AG04450 (cell line): ENCODE data around the gene ELAVL2. TPM values are rescaled to one million over a fixed set of nuclear protein-coding genes. Genes with fewer than 3 reads are reported as not detected.

Experiments used
- CTCF ChIA-PET: fragments of 300-600, 350-600 bp; formaldehyde crosslinking; extraction: SDS; loops from one replicate; lab custom pipeline; 2022; ENCODE audit warnings: antibody characterized with exemption, inconsistent platforms; lab: Charles Lee
- POLR2A ChIA-PET: fragments of 350-600 bp; formaldehyde crosslinking; extraction: SDS; loops from one replicate; lab custom pipeline; 2021; ENCODE audit warnings: antibody characterized with exemption, inconsistent platforms; lab: Yijun Ruan, JAX
- DNase-seq: peaks from one replicate; pipeline ENCODE4 v3.0.0-alpha.2; 2011; ENCODE audit warnings: low read depth, low spot score
- H3K27ac ChIP-seq: one replicate; pipeline ENCODE4 v1.5.1; 2012; ENCODE audit warnings: low read depth, low read length, control low read depth
- H3K27me3 ChIP-seq: one replicate; pipeline ENCODE4 v1.6.0; 2012; ENCODE audit warnings: low read length; ENCODE audit not compliant: control insufficient read depth, insufficient read depth
- H3K4me3 ChIP-seq: 2 replicates; pipeline ENCODE4 v1.5.1; 2011; ENCODE audit warnings: mild to moderate bottlenecking, low read depth, low read length, control low read depth
- H3K9me3 ChIP-seq: 2 replicates; pipeline ENCODE4 v1.5.1; 2012; ENCODE audit warnings: low read length; ENCODE audit not compliant: control insufficient read depth, insufficient read depth
- CTCF ChIP-seq: IDR thresholded peaks from 2 replicates; pipeline ENCODE4 v1.5.1; 2011; ENCODE audit warnings: low read depth, low read length, control low read depth, inconsistent platforms
- polyA plus RNA-seq: library from polyadenylated mRNA; depleted of rRNA; stranded (reverse); fragments of >200 nt; gene quantifications from 2 replicates; pipeline ENCODE4 v1.2.3, GENCODE V29; 2011

Gene ELAVL2
- polyA plus RNA-seq, 1 experiment = 0.04 TPM

DNA sequence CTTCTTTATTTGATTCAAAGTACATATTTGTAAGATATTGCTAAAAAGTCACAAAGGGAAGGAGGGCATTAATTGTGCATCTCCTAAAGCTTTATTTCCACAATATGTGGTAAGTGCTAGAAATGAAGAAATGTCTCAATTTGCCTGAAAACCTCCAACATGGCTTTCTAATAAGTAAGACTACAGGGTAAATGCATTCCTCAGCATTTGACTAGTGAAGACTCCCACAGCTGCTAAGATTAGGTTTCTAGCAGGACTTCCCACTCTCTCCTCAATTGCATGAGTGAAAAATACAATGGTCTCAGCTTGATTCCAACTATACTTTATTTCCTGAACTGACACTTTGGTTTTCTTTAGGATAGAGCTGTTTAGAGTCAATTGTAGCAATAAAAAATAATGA is 162.1 kb downstream of the ELAVL2 start:
- no peak for DNase-seq
- no peak overlapping the region for H3K4me3 ChIP-seq
- no peaks in the 10 kb centered on the region for H3K27me3 ChIP-seq
- H3K9me3 ChIP-seq = no peaks in the 10 kb centered on the region; the same call in 1 of the 2 replicates
- no peak overlapping the region for H3K27ac ChIP-seq
- TF ChIP-seq CTCF = no peak
- ChIA-PET CTCF (no interaction called here), POLR2A (no interaction called here)

DNA sequence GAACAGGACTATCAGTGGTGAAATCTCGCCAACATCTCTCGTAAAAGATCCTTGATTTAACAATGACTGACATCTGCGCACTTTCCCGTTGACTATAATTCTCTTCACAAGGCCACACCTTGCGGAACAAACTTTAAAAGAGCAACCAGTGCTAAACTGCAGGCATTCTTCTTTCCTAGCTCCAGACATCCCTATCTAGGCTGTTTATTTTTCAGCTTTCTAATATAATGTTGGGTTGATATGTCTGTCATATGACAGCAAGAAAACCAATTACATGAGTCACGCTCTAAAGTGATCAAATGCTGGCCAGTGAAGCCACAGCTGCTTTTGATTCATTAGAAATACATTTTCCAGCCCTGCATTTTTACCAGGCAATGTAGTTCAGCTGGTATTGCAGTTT is 162.5 kb downstream of the ELAVL2 start:
- Histone ChIP-seq H3K9me3 (no peaks in the 10 kb centered on the region; the same call in 1 of the 2 replicates), H3K27ac (no peak overlapping the region), H3K4me3 (no peak overlapping the region), H3K27me3 (no peaks in the 10 kb centered on the region)
- CTCF ChIA-PET = no interaction called here
- TF ChIP-seq CTCF = no peak
- no peak for DNase-seq
- POLR2A ChIA-PET = no interaction called here

DNA sequence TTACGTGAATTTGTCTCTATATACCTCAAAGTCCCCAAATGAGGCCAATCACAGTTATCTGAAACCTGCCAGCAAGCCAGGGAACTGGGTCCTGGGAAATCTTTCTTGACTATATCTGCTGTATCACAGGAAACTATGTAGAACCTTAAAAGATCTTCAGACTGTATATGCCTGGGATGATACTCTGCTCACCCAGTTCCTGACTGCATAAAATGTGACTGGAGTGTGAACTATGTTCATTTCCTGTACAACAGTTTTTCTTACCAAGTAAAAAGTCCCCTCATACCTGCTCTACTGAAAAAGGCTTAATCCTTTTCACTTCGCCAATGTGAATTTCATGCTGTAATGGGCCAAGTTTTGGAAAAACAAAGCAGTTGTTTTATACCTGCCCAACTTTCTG is 162.9 kb downstream of the ELAVL2 start:
- POLR2A ChIA-PET = no interaction called here
- no peak for DNase-seq
- CTCF ChIA-PET = no interaction called here
- H3K9me3 ChIP-seq = no peaks in the 10 kb centered on the region; the same call in 1 of the 2 replicates
- no peak overlapping the region for H3K27ac ChIP-seq
- H3K4me3 ChIP-seq = no peak overlapping the region
- TF ChIP-seq CTCF = no peak
- no peaks in the 10 kb centered on the region for H3K27me3 ChIP-seq

GRCh38 chr9:23662320-23662719 is 163.7 kb downstream of the ELAVL2 start:
- H3K9me3 ChIP-seq = no peaks in the 10 kb centered on the region; the same call in 1 of the 2 replicates
- H3K4me3 ChIP-seq = no peak overlapping the region
- TF ChIP-seq CTCF = no peak
- CTCF ChIA-PET = no interaction called here
- POLR2A ChIA-PET = no interaction called here
- H3K27me3 ChIP-seq = no peaks in the 10 kb centered on the region
- H3K27ac ChIP-seq = no peak overlapping the region
- DNase-seq = no peak

- DNase-seq = no peak
- H3K27me3 ChIP-seq = no peaks in the 10 kb centered on the region
- peaks cover 3% of the 10 kb centered on the region; the same call in 1 of the 2 replicates for H3K9me3 ChIP-seq
- H3K27ac ChIP-seq = no peak overlapping the region
- no peak for TF ChIP-seq CTCF
- CTCF ChIA-PET = no interaction called here
- POLR2A ChIA-PET = no interaction called here
- H3K4me3 ChIP-seq = no peak overlapping the region
Observed at GRCh38 chr9:23659346-23660006, 166.6 kb downstream of the ELAVL2 start.
